Inferior parietal cortex (tissue), 1 donor: ENCODE results near the gene GPN2.
"Not testable (repeated sequence)": the region's sequence is repeated elsewhere in the genome, so short reads cannot be mapped to it uniquely, and the experiment has no call there.

Source experiments
- DNase-seq: peaks from one replicate; pipeline ENCODE4 v3.0.0-alpha.2; 2016; ENCODE audit errors: extremely low spot score

Gene GPN2

DNA sequence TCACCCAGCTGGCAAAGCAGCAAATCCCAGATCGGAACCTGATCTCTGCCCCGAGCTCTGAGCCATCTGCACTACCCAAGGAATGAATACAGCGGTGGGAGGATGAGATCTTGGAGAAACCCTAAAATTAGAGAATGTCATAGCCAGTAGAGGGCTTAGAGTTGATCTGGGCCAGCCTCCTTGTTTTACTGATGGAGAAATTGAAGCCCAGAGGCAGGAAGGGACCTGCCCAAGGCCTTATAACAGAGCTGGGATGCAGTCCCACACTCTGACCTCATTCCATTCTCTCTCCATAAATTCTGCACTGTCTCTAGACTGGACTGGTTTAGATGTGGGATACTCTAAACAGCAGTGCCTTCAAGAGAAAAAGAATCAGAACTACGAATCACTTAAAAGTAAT, 31.9 kb downstream of the GPN2 start:
- DNase-seq = no peak

- no peak for DNase-seq
These were observed 32.5 kb downstream of the GPN2 start for GRCh38 chr1:26857473-26858060.

GRCh38 chr1:26856604-26857469, 33.2 kb downstream of the GPN2 start:
- no peak for DNase-seq

- DNase-seq = no peak
These were observed 33.9 kb downstream of the GPN2 start for GRCh38 chr1:26856181-26856580.

DNA sequence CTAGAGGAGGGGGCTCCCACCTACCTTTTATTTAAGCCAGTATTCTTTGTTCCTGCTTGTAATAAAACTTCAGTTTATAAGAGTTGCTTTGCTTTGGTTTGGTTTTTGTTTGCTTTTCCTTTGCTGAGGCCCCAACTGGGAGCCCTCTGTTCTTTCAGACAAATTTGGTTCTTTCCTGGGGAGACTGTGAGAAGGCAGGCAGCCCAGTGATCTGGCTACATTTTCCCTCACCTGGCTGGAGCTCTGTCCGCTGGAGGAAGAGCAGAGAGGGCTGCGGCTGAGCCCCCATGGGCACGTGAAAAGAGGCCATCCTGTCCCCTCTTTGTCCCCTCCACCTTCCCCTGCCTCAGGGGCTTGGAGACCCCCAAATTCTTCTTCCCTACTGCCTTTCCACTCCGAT, 34.4 kb downstream of the GPN2 start:
- no peak for DNase-seq

- no peak for DNase-seq
These were observed 35.2 kb downstream of the GPN2 start for GRCh38 chr1:26854906-26855305.

- DNase-seq = no peak
These were observed 36.5 kb downstream of the GPN2 start for GRCh38 chr1:26853600-26853999.

- peak; percentile 79 for DNase-seq
These were observed 36.9 kb downstream of the GPN2 start for GRCh38 chr1:26853156-26853555.

DNA sequence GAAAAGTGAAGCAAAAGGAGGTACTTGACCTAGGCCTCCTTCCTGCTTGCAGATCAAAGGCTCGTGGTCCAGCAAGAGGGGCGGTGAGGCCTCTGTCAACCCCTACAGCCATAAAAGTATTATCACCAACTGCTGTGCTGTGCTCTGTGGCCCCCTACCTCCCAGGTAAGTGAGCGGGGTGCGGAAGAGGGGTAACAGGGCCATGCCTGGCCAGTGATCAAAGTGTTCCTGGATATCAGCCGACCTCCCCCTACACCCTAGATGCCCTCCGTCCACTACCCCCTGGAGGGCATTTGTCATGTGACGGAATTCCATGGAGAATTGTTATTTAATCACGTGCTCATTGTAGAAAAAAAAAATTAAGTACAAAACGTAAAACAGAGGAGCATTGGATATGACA, 37.4 kb downstream of the GPN2 start:
- no peak for DNase-seq

DNA sequence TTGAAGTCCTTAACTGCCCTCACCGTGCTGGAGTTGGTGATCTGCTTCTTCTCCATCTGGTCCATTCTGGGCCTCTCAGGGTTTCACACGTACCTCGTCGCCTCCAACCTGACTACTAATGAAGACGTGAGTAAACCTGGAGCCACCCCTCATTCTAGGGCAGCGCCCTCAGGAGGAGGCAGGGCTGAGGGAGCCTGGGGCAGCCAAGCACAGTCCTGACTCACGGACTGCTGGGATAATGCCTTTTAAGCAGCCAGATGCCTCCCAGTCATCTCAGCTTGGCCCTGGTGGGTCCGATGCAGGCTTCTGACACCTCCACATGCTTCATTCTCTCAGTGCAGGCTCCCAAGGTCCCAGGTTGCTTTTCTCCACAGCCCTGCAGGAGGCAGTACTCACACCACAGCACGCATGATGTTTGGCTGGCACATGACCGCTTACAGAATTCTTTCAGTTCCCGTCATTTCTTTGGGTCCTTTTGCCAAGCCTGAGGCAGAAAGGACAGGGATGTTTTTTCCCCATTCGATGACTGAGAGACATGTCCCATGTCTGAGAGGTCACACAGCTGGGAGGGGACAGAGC, 38.9 kb downstream of the GPN2 start:
- no peak for DNase-seq

DNA sequence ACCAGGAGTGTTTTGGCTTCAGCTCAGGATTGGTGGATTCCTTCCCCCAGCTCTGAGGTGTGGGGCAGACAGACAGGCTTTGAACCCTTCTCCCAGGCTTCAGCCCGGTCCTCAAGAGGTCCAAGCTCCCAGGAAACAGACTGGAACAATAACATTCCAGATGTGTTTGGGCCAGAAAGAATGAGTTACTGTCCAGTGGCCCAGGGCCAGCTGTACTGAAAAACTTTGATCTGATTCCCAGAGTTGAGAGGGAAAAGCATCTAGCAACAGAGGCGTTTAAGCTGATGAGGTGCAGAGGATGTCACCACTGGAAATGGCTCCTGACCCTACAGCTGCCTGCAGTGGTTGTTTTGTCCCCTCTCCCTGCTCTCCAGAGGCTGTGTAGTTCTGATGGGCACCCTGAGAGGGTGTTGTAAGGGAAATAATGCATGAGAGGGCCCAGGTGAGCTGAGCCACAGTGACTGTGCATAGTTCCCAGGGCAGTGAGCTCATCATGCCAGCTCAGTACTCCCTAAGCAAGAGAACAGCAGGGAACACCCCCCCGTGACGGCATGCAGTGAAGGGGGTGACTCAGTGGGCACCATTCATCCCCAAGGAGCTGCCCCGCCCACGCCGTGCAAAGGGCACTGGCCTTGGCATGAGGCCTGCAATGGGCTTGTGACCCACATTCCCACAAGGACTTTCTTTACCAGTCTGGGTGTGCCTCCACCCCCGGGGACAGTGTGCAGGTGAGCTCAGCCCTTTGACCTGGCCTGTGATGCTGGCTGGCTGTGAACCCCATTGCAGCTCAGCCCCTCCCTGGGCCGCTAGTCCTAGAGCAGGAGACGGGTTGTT, 40.9 kb downstream of the GPN2 start:
- no peak for DNase-seq

GRCh38 chr1:26848499-26848898, 41.6 kb downstream of the GPN2 start:
- DNase-seq = no peak

DNA sequence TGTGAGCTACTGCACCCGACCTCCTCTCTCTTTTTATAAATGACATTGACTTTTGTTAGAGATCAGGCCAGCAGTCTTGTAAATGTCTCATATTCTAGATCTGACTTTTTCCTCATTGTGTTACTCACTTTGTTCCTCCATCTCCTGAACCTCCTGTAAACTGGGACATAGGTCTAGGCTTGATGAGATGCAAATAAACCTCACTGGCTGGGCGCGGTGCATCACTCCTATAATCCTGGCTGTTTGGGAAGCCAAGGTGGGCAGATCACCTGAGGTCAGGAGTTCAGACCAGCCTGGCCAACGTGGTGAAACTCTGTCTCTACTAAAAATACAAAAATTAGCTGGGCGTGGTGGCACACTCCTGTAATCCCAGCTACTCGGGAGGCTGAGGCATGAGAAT, 42.3 kb downstream of the GPN2 start:
- DNase-seq = not testable (repeated sequence)

- DNase-seq = no peak
These were observed 45.5 kb downstream of the GPN2 start for GRCh38 chr1:26844424-26845196.

GRCh38 chr1:26839779-26840178, 50.3 kb downstream of the GPN2 start:
- DNase-seq = no peak

DNA sequence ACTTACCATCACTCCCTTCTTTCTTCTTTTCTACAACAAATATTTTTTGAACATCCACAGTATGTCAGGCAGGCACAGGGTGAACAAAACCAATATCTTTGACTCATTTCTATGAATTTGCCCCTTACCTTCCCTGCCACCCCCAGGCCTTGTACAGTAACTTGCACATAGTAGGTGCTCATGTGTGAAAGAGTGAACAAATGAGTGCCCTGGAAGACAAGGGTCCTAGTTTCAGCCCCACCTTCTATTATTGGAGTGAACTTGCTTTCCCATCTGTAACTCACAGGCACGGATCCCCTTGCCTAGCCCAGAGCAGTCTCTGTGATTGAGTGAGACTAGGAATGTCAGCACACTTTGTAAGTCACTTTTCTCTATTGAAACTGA, 50.8 kb downstream of the GPN2 start:
- no peak for DNase-seq

- DNase-seq = no peak
These were observed 51.4 kb downstream of the GPN2 start for GRCh38 chr1:26838474-26839338.

DNA sequence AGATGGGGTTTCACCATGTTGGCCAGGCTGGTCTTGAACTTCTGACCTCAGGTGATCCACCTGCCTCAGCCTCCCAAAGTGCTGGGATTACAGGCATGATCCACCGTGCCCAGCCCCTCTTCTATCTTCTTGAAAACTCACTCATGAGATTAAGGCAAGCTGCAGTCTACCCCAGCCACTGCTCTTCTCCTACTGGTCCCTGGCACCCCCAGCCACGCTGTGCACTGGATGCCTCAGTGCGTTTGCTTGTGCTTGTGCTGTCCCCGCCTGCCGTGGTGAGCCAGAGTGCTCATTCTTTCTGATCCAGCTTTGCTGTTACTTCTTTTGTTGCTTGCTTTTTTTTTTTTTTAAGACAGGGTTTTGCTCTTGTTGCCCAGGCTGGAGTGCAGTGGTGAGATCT, 52.4 kb downstream of the GPN2 start:
- DNase-seq = not testable (repeated sequence)

DNA sequence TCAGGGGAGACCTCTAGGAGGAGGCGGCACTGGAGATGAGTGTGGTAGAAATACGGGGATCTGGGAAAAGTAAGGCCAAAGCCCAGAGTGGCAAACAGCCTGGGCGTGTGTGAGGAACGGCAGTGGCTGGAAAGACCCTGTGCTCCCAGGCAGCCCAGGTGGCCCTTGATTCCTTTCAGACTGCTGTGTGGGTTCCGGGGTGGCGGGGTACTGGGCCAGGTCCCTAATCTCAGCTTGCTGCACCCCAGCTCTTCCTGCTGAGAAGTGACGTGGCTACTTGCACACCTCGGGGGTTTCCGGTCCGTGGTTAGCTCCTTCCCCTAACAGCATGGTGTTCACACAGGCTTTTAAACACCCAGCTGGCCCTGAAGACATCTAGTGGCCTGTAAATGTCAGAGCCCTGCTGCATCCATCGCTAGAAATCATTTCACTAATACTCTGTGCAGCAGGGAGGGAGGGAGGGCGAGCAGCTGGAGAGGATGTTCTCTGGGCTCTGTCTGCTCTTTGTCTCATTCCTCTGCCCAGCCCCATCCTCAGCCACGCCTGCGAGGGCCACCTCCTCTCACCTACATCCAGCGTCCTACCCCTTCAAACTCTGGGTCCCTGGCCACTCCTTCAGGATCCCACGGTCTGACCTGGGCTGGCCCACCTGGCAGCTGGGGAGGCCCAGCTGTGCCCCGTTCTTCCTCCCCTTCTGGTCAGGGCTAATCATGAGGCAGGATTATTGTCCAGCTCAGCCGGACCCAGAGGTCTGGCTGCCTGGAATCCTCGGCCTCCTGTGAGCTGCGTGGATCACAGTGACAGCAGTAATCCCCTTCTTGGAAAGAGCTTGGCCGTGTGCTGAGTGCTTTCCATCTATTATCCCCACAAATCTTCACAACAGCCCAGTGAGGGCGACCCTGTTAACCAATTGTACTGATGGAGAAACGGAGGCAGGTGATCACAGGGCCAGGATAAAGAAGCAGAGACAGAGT, 56.4 kb downstream of the GPN2 start:
- DNase-seq = no peak
